Neural cell (in vitro differentiated cells): ENCODE measurements around the gene EPS8. TPM values are rescaled to one million over a fixed set of nuclear protein-coding genes. Genes with fewer than 3 reads are reported as not detected.

Experiments used
- H2AFZ ChIP-seq: fragments of 200-600, 300-800 bp; sonication (generic), shearing (Covaris generic); 2 replicates; pipeline ENCODE4 v1.6.0; 2014; ENCODE audit warnings: low read depth, mild to moderate bottlenecking, antibody characterized with exemption, low read length, moderate library complexity
- H3F3A ChIP-seq: fragments of 200-600 bp; shearing (Covaris generic); 2 replicates; pipeline ENCODE4 v1.6.1; 2016; ENCODE audit warnings: mild to moderate bottlenecking, moderate library complexity, mixed read lengths, antibody characterized with exemption, low read length; ENCODE audit not compliant: insufficient read depth, poor library complexity, severe bottlenecking
- H3K27ac ChIP-seq: fragments of 200-600, 300-800 bp; sonication (generic), shearing (Covaris generic); 2 replicates; pipeline ENCODE4 v1.5.1; 2014; ENCODE audit warnings: mild to moderate bottlenecking, low read length, moderate library complexity
- H3K27me3 ChIP-seq: fragments of 300-800, 200-600 bp; sonication (generic), shearing (Covaris generic); 2 replicates; pipeline ENCODE4 v1.6.0; 2014; ENCODE audit warnings: mild to moderate bottlenecking, low read depth, low read length, moderate library complexity; ENCODE audit not compliant: insufficient read depth
- H3K36me3 ChIP-seq: fragments of 300-800, 200-600 bp; sonication (generic), shearing (Covaris generic); 2 replicates; pipeline ENCODE4 v1.5.1; 2014; ENCODE audit warnings: mild to moderate bottlenecking, antibody characterized with exemption, low read length, moderate library complexity; ENCODE audit not compliant: insufficient read depth
- H3K4me2 ChIP-seq: fragments of 300-800, 200-600 bp; sonication (generic), shearing (Covaris generic); 2 replicates; pipeline ENCODE4 v1.6.0; 2014; ENCODE audit warnings: mild to moderate bottlenecking, low read length
- H3K4me3 ChIP-seq: fragments of 300-800, 200-600 bp; sonication (generic), shearing (Covaris generic); 2 replicates; pipeline ENCODE4 v1.5.1; 2014; ENCODE audit warnings: mild to moderate bottlenecking, low read length, moderate library complexity
- H3K79me2 ChIP-seq: fragments of 200-600 bp; shearing (Covaris generic); replicated peaks from 2 replicates; pipeline ENCODE4 v1.6.0; 2014; ENCODE audit warnings: mild to moderate bottlenecking, low read length, moderate library complexity; ENCODE audit not compliant: insufficient read depth
- H3K9ac ChIP-seq: fragments of 300-800, 200-600 bp; sonication (generic), shearing (Covaris generic); 2 replicates; pipeline ENCODE4 v1.6.1; 2016; ENCODE audit warnings: mild to moderate bottlenecking, low read length, mixed read lengths
- H3K9me2 ChIP-seq: fragments of 200-600 bp; shearing (Covaris generic); 2 replicates; pipeline ENCODE4 v1.6.1; 2016; ENCODE audit warnings: mild to moderate bottlenecking, low read length, mixed read lengths; ENCODE audit not compliant: insufficient read depth
- H3K9me3 ChIP-seq: fragments of 200-600, 300-800 bp; sonication (generic), shearing (Covaris generic); 2 replicates; pipeline ENCODE4 v1.6.1; 2016; ENCODE audit warnings: mild to moderate bottlenecking, mixed run types, low read length, moderate library complexity, mixed read lengths
- H4K20me1 ChIP-seq: fragments of 200-600 bp; shearing (Covaris generic); 2 replicates; pipeline ENCODE4 v1.6.1; 2016; ENCODE audit warnings: mild to moderate bottlenecking, mixed run types; ENCODE audit not compliant: insufficient read depth
- EP300 ChIP-seq: fragments of 450-650 bp; conservative IDR thresholded peaks from 2 replicates; pipeline ENCODE4 v1.6.1; 2014; ENCODE audit warnings: antibody characterized with exemption, mild to moderate bottlenecking, moderate library complexity; ENCODE audit not compliant: poor library complexity, severe bottlenecking
- EZH2 ChIP-seq: fragments of 200-600, 300-800 bp; shearing (Covaris generic), sonication (generic); IDR thresholded peaks from 2 replicates; pipeline ENCODE4 v1.6.1; 2014; ENCODE audit warnings: antibody characterized with exemption, low read length, borderline replicate concordance, mild to moderate bottlenecking; ENCODE audit not compliant: insufficient read depth, poor library complexity, severe bottlenecking
- MXI1 ChIP-seq: fragments of 450-650 bp; conservative IDR thresholded peaks from 2 replicates; pipeline ENCODE4 v1.6.1; 2014; ENCODE audit warnings: antibody characterized with exemption, mild to moderate bottlenecking; ENCODE audit not compliant: poor library complexity, severe bottlenecking
- POLR2AphosphoS5 ChIP-seq: IDR thresholded peaks from 2 replicates; pipeline ENCODE4 v1.6.1; 2012
- RAD21 ChIP-seq: fragments of 450-650 bp; conservative IDR thresholded peaks from 2 replicates; pipeline ENCODE4 v1.6.1; 2014; ENCODE audit warnings: antibody characterized with exemption, mild to moderate bottlenecking, moderate library complexity
- SMC3 ChIP-seq: fragments of 450-650 bp; conservative IDR thresholded peaks from 2 replicates; pipeline ENCODE4 v1.6.1; 2014; ENCODE audit warnings: antibody characterized with exemption, mild to moderate bottlenecking, moderate library complexity; ENCODE audit not compliant: poor library complexity
- TAF1 ChIP-seq: IDR thresholded peaks from 2 replicates; pipeline ENCODE4 v1.6.1; 2012; ENCODE audit warnings: low read depth
- polyA plus RNA-seq: library from polyadenylated mRNA; depleted of rRNA; stranded (reverse); fragments of >200 nt; gene quantifications from 2 replicates; pipeline ENCODE4 v1.2.3, GENCODE V29; 2014
- TF ChIP-seq, protein P1 (sequence below): fragments of 450-650 bp; IDR thresholded peaks from 2 replicates; pipeline ENCODE4 v1.5.1; 2014; ENCODE audit warnings: antibody characterized with exemption, mild to moderate bottlenecking, moderate library complexity; ENCODE audit not compliant: poor library complexity, severe bottlenecking
- TF ChIP-seq, protein P2 (sequence below): IDR thresholded peaks from 2 replicates; pipeline ENCODE4 v1.6.1; 2012; ENCODE audit warnings: borderline replicate concordance

EPS8 gene
- polyA plus RNA-seq, 1 donor from 2014 or later: 12.2 TPM

- H3K27me3 ChIP-seq: no peaks in the 10 kb centered on the region
- no peak overlapping the region for H3K4me3 ChIP-seq
- H3K9me2 ChIP-seq: no peaks in the 10 kb centered on the region
- H3K4me2 ChIP-seq: no peak overlapping the region
- H3F3A ChIP-seq: no peaks in the 10 kb centered on the region
- H2AFZ ChIP-seq: no peak overlapping the region
- H4K20me1 ChIP-seq: no peaks in the 10 kb centered on the region
- H3K79me2 ChIP-seq: no peaks in the 10 kb centered on the region
- no peaks in the 10 kb centered on the region for H3K9me3 ChIP-seq
- H3K9ac ChIP-seq: no peak overlapping the region
- H3K36me3 ChIP-seq: no peaks in the 10 kb centered on the region
- H3K27ac ChIP-seq: no peak overlapping the region
- TF ChIP-seq EZH2 (no peak), EP300 (no peak), MXI1 (no peak), POLR2AphosphoS5 (no peak), SMC3 (no peak), RAD21 (no peak), TAF1 (no peak)
- TF ChIP-seq, protein P1, sequence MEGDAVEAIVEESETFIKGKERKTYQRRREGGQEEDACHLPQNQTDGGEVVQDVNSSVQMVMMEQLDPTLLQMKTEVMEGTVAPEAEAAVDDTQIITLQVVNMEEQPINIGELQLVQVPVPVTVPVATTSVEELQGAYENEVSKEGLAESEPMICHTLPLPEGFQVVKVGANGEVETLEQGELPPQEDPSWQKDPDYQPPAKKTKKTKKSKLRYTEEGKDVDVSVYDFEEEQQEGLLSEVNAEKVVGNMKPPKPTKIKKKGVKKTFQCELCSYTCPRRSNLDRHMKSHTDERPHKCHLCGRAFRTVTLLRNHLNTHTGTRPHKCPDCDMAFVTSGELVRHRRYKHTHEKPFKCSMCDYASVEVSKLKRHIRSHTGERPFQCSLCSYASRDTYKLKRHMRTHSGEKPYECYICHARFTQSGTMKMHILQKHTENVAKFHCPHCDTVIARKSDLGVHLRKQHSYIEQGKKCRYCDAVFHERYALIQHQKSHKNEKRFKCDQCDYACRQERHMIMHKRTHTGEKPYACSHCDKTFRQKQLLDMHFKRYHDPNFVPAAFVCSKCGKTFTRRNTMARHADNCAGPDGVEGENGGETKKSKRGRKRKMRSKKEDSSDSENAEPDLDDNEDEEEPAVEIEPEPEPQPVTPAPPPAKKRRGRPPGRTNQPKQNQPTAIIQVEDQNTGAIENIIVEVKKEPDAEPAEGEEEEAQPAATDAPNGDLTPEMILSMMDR: no peak
- TF ChIP-seq, protein P2, sequence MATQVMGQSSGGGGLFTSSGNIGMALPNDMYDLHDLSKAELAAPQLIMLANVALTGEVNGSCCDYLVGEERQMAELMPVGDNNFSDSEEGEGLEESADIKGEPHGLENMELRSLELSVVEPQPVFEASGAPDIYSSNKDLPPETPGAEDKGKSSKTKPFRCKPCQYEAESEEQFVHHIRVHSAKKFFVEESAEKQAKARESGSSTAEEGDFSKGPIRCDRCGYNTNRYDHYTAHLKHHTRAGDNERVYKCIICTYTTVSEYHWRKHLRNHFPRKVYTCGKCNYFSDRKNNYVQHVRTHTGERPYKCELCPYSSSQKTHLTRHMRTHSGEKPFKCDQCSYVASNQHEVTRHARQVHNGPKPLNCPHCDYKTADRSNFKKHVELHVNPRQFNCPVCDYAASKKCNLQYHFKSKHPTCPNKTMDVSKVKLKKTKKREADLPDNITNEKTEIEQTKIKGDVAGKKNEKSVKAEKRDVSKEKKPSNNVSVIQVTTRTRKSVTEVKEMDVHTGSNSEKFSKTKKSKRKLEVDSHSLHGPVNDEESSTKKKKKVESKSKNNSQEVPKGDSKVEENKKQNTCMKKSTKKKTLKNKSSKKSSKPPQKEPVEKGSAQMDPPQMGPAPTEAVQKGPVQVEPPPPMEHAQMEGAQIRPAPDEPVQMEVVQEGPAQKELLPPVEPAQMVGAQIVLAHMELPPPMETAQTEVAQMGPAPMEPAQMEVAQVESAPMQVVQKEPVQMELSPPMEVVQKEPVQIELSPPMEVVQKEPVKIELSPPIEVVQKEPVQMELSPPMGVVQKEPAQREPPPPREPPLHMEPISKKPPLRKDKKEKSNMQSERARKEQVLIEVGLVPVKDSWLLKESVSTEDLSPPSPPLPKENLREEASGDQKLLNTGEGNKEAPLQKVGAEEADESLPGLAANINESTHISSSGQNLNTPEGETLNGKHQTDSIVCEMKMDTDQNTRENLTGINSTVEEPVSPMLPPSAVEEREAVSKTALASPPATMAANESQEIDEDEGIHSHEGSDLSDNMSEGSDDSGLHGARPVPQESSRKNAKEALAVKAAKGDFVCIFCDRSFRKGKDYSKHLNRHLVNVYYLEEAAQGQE: no peak
Measured at GRCh38 chr12:15714256-15714655, 74.9 kb downstream of the EPS8 start.

DNA sequence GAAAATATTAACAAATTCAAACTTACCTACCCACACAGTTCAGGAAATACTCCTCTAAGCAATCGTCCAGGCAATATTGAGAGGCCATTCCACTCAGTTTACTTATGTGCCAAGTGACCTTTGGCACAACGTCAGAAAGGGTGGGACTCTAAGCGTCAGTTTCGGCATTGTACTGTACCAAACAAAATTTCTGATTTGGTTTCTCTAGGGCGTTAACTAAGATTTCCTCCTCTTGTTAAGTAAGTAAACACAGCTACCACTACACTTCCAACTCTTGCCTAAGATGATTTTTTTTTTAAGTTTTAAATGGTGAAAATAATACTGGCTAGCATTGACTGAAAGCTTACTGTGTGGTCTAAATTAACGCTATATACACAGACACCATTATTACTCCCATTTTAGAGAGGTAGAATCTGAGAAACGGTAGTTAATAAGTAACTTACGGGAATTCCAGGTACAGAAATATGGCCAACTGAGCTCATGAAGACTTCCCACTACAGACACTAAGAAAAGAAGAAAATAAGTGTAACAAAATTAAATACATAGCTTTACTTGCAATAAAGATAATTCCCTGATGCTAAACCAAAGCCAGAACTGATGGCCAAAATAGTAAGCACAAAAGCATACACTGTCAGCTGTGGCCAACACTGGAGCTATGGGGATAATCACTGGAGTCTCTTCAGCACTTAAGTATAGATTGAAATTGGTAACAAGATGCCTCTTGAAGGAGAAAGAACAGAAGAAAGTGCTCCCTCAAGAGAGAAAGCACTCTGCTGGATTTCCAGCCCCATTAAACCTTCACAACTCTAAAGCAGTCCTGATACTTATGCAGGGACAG, 76.1 kb downstream of the EPS8 start:
- Histone ChIP-seq H2AFZ (no peak overlapping the region), H3F3A (no peaks in the 10 kb centered on the region), H3K79me2 (no peaks in the 10 kb centered on the region), H3K9me2 (no peaks in the 10 kb centered on the region), H3K36me3 (no peaks in the 10 kb centered on the region), H3K4me3 (no peak overlapping the region), H4K20me1 (no peaks in the 10 kb centered on the region), H3K9me3 (no peaks in the 10 kb centered on the region), H3K27ac (no peak overlapping the region), H3K4me2 (no peak overlapping the region), H3K9ac (no peak overlapping the region), H3K27me3 (no peaks in the 10 kb centered on the region)
- TF ChIP-seq, protein P2: no peak
- TF ChIP-seq MXI1 (no peak), RAD21 (no peak), SMC3 (no peak), EZH2 (no peak), POLR2AphosphoS5 (no peak), TAF1 (no peak), EP300 (no peak)
- TF ChIP-seq, protein P1: no peak
